ENCODE data around the gene PLEK2.
"Not testable (repeated sequence)": the region's sequence is repeated elsewhere in the genome, so short reads cannot be mapped to it uniquely, and the experiment has no call there.

PLEK2 gene

GRCh38 chr14:67428501-67429031 is 16.6 kb upstream of the PLEK2 start:
- no peak for DNase-seq

- DNase-seq: peak; percentile 82
Measured at GRCh38 chr14:67426983-67427606, 15.1 kb upstream of the PLEK2 start.

- DNase-seq: no peak
Measured at GRCh38 chr14:67426161-67426560, 14.2 kb upstream of the PLEK2 start.

GRCh38 chr14:67425608-67426007 is 13.6 kb upstream of the PLEK2 start:
- DNase-seq: no peak

- DNase-seq: no peak
Measured at GRCh38 chr14:67424539-67424938, 12.6 kb upstream of the PLEK2 start.

- DNase-seq: no peak
Measured at GRCh38 chr14:67423424-67423823, 11.5 kb upstream of the PLEK2 start.

- no peak for DNase-seq
Measured at GRCh38 chr14:67421356-67422224, 9.6 kb upstream of the PLEK2 start.

- no peak for DNase-seq
Measured at GRCh38 chr14:67420102-67420739, 8.3 kb upstream of the PLEK2 start.

GRCh38 chr14:67418401-67419191 is 6.6 kb upstream of the PLEK2 start:
- DNase-seq: no peak

GRCh38 chr14:67417633-67418032 is 5.7 kb upstream of the PLEK2 start:
- no peak for DNase-seq

GRCh38 chr14:67416810-67417209 is 4.8 kb upstream of the PLEK2 start:
- DNase-seq: no peak

GRCh38 chr14:67416085-67416484 is 4.1 kb upstream of the PLEK2 start:
- DNase-seq: no peak

- not testable (repeated sequence) for DNase-seq
Measured at GRCh38 chr14:67415610-67416009, 3.6 kb upstream of the PLEK2 start.

GRCh38 chr14:67413806-67414769 is 2.1 kb upstream of the PLEK2 start:
- no peak for DNase-seq

- DNase-seq: no peak
Measured at GRCh38 chr14:67411370-67411769, 595 bp downstream of the PLEK2 start.

GRCh38 chr14:67410313-67410712 is 1.7 kb downstream of the PLEK2 start:
- no peak for DNase-seq

- no peak for DNase-seq
Measured at GRCh38 chr14:67409461-67409860, 2.5 kb downstream of the PLEK2 start.

GRCh38 chr14:67408122-67408801 is 3.7 kb downstream of the PLEK2 start:
- not testable (repeated sequence) for DNase-seq

GRCh38 chr14:67405771-67406170 is 6.2 kb downstream of the PLEK2 start:
- DNase-seq: no peak

GRCh38 chr14:67400434-67400833 is 11.5 kb downstream of the PLEK2 start:
- DNase-seq: no peak

GRCh38 chr14:67397536-67397935 is 14.4 kb downstream of the PLEK2 start:
- no peak for DNase-seq

Data from right hindlimb (tissue), 1 donor.